GM13977 (cell line): ENCODE data around the gene TSPAN32.
A peak's percentile ranks its signal among the peaks of the same experiment; 100 is the strongest.

ENCODE experiments used
- DNase-seq: peaks from one replicate; pipeline ENCODE4 v3.0.0; 2012; ENCODE audit warnings: low spot score
- CTCF ChIP-seq: IDR thresholded peaks from 2 replicates; pipeline ENCODE4 v1.5.1; 2012; ENCODE audit warnings: mild to moderate bottlenecking, control low read depth; ENCODE audit not compliant: insufficient read depth; ENCODE audit errors: extremely low read depth, missing control alignments
- in situ Hi-C: fragments of 300-500 bp; cut with MboI; formaldehyde crosslinking; loops from one replicate; pipeline ENCODE4 v1.12.0; 2022; ENCODE audit warnings: low sequenced_read_pairs, low pct_unique_long_range_greater_than_20kb, mixed read lengths, inconsistent platforms; ENCODE audit not compliant: unreplicated experiment

TSPAN32 gene

GRCh38 chr11:2296913-2297622 lies 4.7 kb upstream of the TSPAN32 start:
- in situ Hi-C loops: no loop called here
- no peak for TF ChIP-seq CTCF
- no peak for DNase-seq

GRCh38 chr11:2297623-2298030 lies 4.2 kb upstream of the TSPAN32 start:
- DNase-seq: no peak
- TF ChIP-seq CTCF: no peak
- in situ Hi-C loops: no loop called here

- no peak for TF ChIP-seq CTCF
- in situ Hi-C loops: no loop called here
- DNase-seq: no peak
Measured at GRCh38 chr11:2298131-2298794, 3.5 kb upstream of the TSPAN32 start.

- peak; percentile 57 for DNase-seq
- in situ Hi-C loops: no loop called here
Measured at GRCh38 chr11:2298795-2299761, 2.7 kb upstream of the TSPAN32 start.

GRCh38 chr11:2299773-2300172 lies 2.0 kb upstream of the TSPAN32 start:
- in situ Hi-C loops: no loop called here
- DNase-seq: no peak
- TF ChIP-seq CTCF: no peak

More at GRCh38 chr11:2298795-2299761, 2.7 kb upstream of the TSPAN32 start:
- peak; percentile 40 for TF ChIP-seq CTCF

GRCh38 chr11:2300290-2300935 lies 1.4 kb upstream of the TSPAN32 start:
- in situ Hi-C loops: no loop called here
- no peak for TF ChIP-seq CTCF
- no peak for DNase-seq
